ENCODE results near the gene PAX9. TPM values are rescaled to one million over a fixed set of nuclear protein-coding genes. Genes with fewer than 3 reads are reported as not detected.

Gene PAX9
- polyA plus RNA-seq, 1 donor from 2014 or later: not detected

GRCh38 chr14:36627981-36628380, 33.7 kb upstream of the PAX9 start:
- H3F3A ChIP-seq (ENCODE audit: insufficient read depth, low read length, poor library complexity, severe bottlenecking): no peaks in the 10 kb centered on the region
- no peak overlapping the region for H2AFZ ChIP-seq (ENCODE audit: low read depth, low read length)
- no peaks in the 10 kb centered on the region for H3K79me2 ChIP-seq (replicated peaks; ENCODE audit: insufficient read depth, low read length)
- TF ChIP-seq SMC3 (conservative IDR thresholded peaks at IDR 0.05; ENCODE audit: poor library complexity): no peak
- no peak for TF ChIP-seq EP300 (conservative IDR thresholded peaks at IDR 0.05; ENCODE audit: poor library complexity, severe bottlenecking)
- TF ChIP-seq POLR2AphosphoS5 (IDR thresholded peaks at IDR 0.05): no peak
- TF ChIP-seq, protein P1, sequence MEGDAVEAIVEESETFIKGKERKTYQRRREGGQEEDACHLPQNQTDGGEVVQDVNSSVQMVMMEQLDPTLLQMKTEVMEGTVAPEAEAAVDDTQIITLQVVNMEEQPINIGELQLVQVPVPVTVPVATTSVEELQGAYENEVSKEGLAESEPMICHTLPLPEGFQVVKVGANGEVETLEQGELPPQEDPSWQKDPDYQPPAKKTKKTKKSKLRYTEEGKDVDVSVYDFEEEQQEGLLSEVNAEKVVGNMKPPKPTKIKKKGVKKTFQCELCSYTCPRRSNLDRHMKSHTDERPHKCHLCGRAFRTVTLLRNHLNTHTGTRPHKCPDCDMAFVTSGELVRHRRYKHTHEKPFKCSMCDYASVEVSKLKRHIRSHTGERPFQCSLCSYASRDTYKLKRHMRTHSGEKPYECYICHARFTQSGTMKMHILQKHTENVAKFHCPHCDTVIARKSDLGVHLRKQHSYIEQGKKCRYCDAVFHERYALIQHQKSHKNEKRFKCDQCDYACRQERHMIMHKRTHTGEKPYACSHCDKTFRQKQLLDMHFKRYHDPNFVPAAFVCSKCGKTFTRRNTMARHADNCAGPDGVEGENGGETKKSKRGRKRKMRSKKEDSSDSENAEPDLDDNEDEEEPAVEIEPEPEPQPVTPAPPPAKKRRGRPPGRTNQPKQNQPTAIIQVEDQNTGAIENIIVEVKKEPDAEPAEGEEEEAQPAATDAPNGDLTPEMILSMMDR (IDR thresholded peaks at IDR 0.05; ENCODE audit: poor library complexity, severe bottlenecking): no peak
- no peak for TF ChIP-seq EZH2 (IDR thresholded peaks at IDR 0.05; ENCODE audit: borderline replicate concordance, insufficient read depth, low read length, poor library complexity, severe bottlenecking)
- TF ChIP-seq TAF1 (IDR thresholded peaks at IDR 0.05; ENCODE audit: low read depth): no peak
- no peak for TF ChIP-seq MXI1 (conservative IDR thresholded peaks at IDR 0.05; ENCODE audit: poor library complexity, severe bottlenecking)
- no peak for TF ChIP-seq RAD21 (conservative IDR thresholded peaks at IDR 0.05)
- H4K20me1 ChIP-seq (ENCODE audit: insufficient read depth): no peaks in the 10 kb centered on the region
- H3K9me2 ChIP-seq (ENCODE audit: insufficient read depth, low read length): no peaks in the 10 kb centered on the region
- no peak overlapping the region for H3K4me2 ChIP-seq (ENCODE audit: low read length)
- H3K27ac ChIP-seq (ENCODE audit: low read length): no peak overlapping the region
- H3K27me3 ChIP-seq (ENCODE audit: insufficient read depth, low read depth, low read length): no peaks in the 10 kb centered on the region
- no peaks in the 10 kb centered on the region for H3K9me3 ChIP-seq (ENCODE audit: low read length)
- no peaks in the 10 kb centered on the region for H3K36me3 ChIP-seq (ENCODE audit: insufficient read depth, low read length)
- H3K9ac ChIP-seq (ENCODE audit: low read length): no peak overlapping the region
- H3K4me3 ChIP-seq (ENCODE audit: low read length): no peak overlapping the region

DNA sequence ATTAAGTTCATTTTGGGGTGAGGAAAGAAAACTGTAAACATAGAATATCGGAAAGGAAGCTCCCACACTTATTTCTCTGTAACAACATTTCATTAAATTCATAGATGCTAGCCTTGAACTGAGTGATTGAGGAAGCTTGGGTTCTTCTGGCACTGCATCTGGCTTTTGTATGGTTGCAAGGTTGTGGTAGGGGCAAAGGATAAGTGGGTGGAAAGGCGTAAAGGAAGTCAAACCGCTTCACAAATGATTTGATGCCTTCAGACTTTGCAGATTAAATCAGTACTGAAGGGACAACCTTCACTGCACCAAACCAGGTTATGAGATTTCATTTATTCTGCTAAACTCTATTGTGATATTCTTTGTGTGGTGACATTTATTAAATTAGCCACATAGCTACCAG, 28.1 kb upstream of the PAX9 start:
- H3K27me3 ChIP-seq (ENCODE audit: insufficient read depth, low read depth, low read length): peaks cover 4% of the 10 kb centered on the region
- no peak overlapping the region for H3K27ac ChIP-seq (ENCODE audit: low read length)
- no peaks in the 10 kb centered on the region for H3K9me3 ChIP-seq (ENCODE audit: low read length)
- no peaks in the 10 kb centered on the region for H3K79me2 ChIP-seq (replicated peaks; ENCODE audit: insufficient read depth, low read length)
- no peak overlapping the region for H2AFZ ChIP-seq (ENCODE audit: low read depth, low read length)
- no peaks in the 10 kb centered on the region for H3F3A ChIP-seq (ENCODE audit: insufficient read depth, low read length, poor library complexity, severe bottlenecking)
- TF ChIP-seq, protein P2, sequence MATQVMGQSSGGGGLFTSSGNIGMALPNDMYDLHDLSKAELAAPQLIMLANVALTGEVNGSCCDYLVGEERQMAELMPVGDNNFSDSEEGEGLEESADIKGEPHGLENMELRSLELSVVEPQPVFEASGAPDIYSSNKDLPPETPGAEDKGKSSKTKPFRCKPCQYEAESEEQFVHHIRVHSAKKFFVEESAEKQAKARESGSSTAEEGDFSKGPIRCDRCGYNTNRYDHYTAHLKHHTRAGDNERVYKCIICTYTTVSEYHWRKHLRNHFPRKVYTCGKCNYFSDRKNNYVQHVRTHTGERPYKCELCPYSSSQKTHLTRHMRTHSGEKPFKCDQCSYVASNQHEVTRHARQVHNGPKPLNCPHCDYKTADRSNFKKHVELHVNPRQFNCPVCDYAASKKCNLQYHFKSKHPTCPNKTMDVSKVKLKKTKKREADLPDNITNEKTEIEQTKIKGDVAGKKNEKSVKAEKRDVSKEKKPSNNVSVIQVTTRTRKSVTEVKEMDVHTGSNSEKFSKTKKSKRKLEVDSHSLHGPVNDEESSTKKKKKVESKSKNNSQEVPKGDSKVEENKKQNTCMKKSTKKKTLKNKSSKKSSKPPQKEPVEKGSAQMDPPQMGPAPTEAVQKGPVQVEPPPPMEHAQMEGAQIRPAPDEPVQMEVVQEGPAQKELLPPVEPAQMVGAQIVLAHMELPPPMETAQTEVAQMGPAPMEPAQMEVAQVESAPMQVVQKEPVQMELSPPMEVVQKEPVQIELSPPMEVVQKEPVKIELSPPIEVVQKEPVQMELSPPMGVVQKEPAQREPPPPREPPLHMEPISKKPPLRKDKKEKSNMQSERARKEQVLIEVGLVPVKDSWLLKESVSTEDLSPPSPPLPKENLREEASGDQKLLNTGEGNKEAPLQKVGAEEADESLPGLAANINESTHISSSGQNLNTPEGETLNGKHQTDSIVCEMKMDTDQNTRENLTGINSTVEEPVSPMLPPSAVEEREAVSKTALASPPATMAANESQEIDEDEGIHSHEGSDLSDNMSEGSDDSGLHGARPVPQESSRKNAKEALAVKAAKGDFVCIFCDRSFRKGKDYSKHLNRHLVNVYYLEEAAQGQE (IDR thresholded peaks at IDR 0.05; ENCODE audit: borderline replicate concordance): no peak
- no peak for TF ChIP-seq EZH2 (IDR thresholded peaks at IDR 0.05; ENCODE audit: borderline replicate concordance, insufficient read depth, low read length, poor library complexity, severe bottlenecking)
- TF ChIP-seq EP300 (conservative IDR thresholded peaks at IDR 0.05; ENCODE audit: poor library complexity, severe bottlenecking): no peak
- TF ChIP-seq, protein P1 (IDR thresholded peaks at IDR 0.05; ENCODE audit: poor library complexity, severe bottlenecking): no peak
- no peak for TF ChIP-seq POLR2AphosphoS5 (IDR thresholded peaks at IDR 0.05)
- no peak for TF ChIP-seq SMC3 (conservative IDR thresholded peaks at IDR 0.05; ENCODE audit: poor library complexity)
- TF ChIP-seq RAD21 (conservative IDR thresholded peaks at IDR 0.05): no peak
- TF ChIP-seq MXI1 (conservative IDR thresholded peaks at IDR 0.05; ENCODE audit: poor library complexity, severe bottlenecking): no peak
- no peak for TF ChIP-seq TAF1 (IDR thresholded peaks at IDR 0.05; ENCODE audit: low read depth)
- no peaks in the 10 kb centered on the region for H4K20me1 ChIP-seq (ENCODE audit: insufficient read depth)
- H3K9ac ChIP-seq (ENCODE audit: low read length): no peak overlapping the region
- no peaks in the 10 kb centered on the region for H3K9me2 ChIP-seq (ENCODE audit: insufficient read depth, low read length)
- no peak overlapping the region for H3K4me2 ChIP-seq (ENCODE audit: low read length)
- H3K4me3 ChIP-seq (ENCODE audit: low read length): no peak overlapping the region
- H3K36me3 ChIP-seq (ENCODE audit: insufficient read depth, low read length): no peaks in the 10 kb centered on the region

Measured in neural cell (in vitro differentiated cells).